ENCODE data around the gene TIMM10. TPM values are rescaled to one million over a fixed set of nuclear protein-coding genes. Genes with fewer than 3 reads are reported as not detected.

Gene TIMM10
- total RNA-seq, 4 donors from 2014 or later = 33.0 to 47.3 (median 38.7) TPM

GRCh38 chr11:57513452-57513795 lies 17.1 kb downstream of the TIMM10 start:
- Histone ChIP-seq H3K27ac (peak overlapping the region in 2 of 4 donors; percentile 75 to 85), H3K36me3 (no peaks in the 10 kb centered on the region), H3K27me3 (peaks cover 0 to 25% (median 0%) of the 10 kb centered on the region in 4 donors), H3K9me3 (no peaks in the 10 kb centered on the region), H3K4me1 (peaks cover 13 to 37% (median 19%) of the 10 kb centered on the region in 3 donors), H3K4me3 (peak overlapping the region in 2 of 4 donors; percentile 82 to 91)
- TF ChIP-seq POLR2A (IDR thresholded peaks at IDR 0.05) (no peak), CTCF (IDR thresholded peaks at IDR 0.05) (no peak)
- intact Hi-C loops (cut with DNase I) = no loop called here
- no peak for DNase-seq
- 40 to 57% methylated on average over 1 of the region's 1 CpG for WGBS, 2 donors

GRCh38 chr11:57512646-57513451 lies 17.7 kb downstream of the TIMM10 start:
- WGBS, 2 donors = 81 to 90% methylated on average over 5 to 8 of the region's 12 CpGs
- Histone ChIP-seq H3K27me3 (peaks cover 0 to 25% (median 0%) of the 10 kb centered on the region in 4 donors), H3K4me3 (peak overlapping the region in 1 of 4 donors; percentile 91), H3K36me3 (no peaks in the 10 kb centered on the region), H3K4me1 (peaks cover 13 to 40% (median 19%) of the 10 kb centered on the region in 3 donors), H3K9me3 (no peaks in the 10 kb centered on the region), H3K27ac (no peak overlapping the region)
- DNase-seq = no peak
- TF ChIP-seq CTCF (IDR thresholded peaks at IDR 0.05) = no peak
- no peak for TF ChIP-seq POLR2A (IDR thresholded peaks at IDR 0.05)
- intact Hi-C loops (cut with DNase I) = no loop called here

GRCh38 chr11:57511741-57512430 lies 18.7 kb downstream of the TIMM10 start:
- H3K4me3 ChIP-seq = no peak overlapping the region
- no peaks in the 10 kb centered on the region for H3K36me3 ChIP-seq
- DNase-seq = no peak
- no peak overlapping the region for H3K27ac ChIP-seq
- intact Hi-C loops (cut with DNase I) = no loop called here
- H3K27me3 ChIP-seq = peaks cover 0 to 25% (median 0%) of the 10 kb centered on the region in 4 donors
- 80 to 92% methylated on average over 6 of the region's 6 CpGs for WGBS, 2 donors
- H3K4me1 ChIP-seq = peaks cover 13 to 40% (median 19%) of the 10 kb centered on the region in 3 donors
- TF ChIP-seq POLR2A (IDR thresholded peaks at IDR 0.05) (no peak), CTCF (IDR thresholded peaks at IDR 0.05) (no peak)
- H3K9me3 ChIP-seq = no peaks in the 10 kb centered on the region

GRCh38 chr11:57508341-57509170 lies 22.0 kb downstream of the TIMM10 start:
- no peak for DNase-seq
- H3K27ac ChIP-seq = no peak overlapping the region
- H3K9me3 ChIP-seq = no peaks in the 10 kb centered on the region
- H3K4me1 ChIP-seq = peaks cover 0 to 13% (median 3%) of the 10 kb centered on the region in 3 donors
- H3K4me3 ChIP-seq = no peak overlapping the region
- TF ChIP-seq POLR2A (IDR thresholded peaks at IDR 0.05) (no peak), CTCF (IDR thresholded peaks at IDR 0.05) (no peak)
- WGBS, 2 donors = 55 to 63% methylated on average over 7 of the region's 7 CpGs
- H3K36me3 ChIP-seq = no peaks in the 10 kb centered on the region
- no peaks in the 10 kb centered on the region for H3K27me3 ChIP-seq
- intact Hi-C loops (cut with DNase I) = no loop called here
